Bronchial epithelial cell (primary cell): ENCODE results near the gene POGK. TPM values are rescaled to one million over a fixed set of nuclear protein-coding genes. Genes with fewer than 3 reads are reported as not detected.

Experiments used
- DNase-seq: peaks from one replicate; pipeline ENCODE4 v3.0.0-alpha.2; 2010; ENCODE audit warnings: low read depth
- FAIRE-seq: peaks from 2 replicates; lab custom pipeline; 2011; peaks lifted over from hg19 to GRCh38; lab: Jason Lieb, UNC
- H3K27me3 ChIP-seq: 2 replicates; pipeline ENCODE4 v1.5.1; 2011; ENCODE audit warnings: low read length; ENCODE audit not compliant: control insufficient read depth, insufficient read depth
- H3K36me3 ChIP-seq: 2 replicates; pipeline ENCODE4 v1.5.1; 2011; ENCODE audit warnings: low read length; ENCODE audit not compliant: control insufficient read depth, insufficient read depth
- H3K4me3 ChIP-seq: 2 replicates; pipeline ENCODE4 v1.5.1; 2011; ENCODE audit warnings: mild to moderate bottlenecking, low read depth, low read length, control low read depth
- total RNA-seq: library from RNA; depleted of rRNA; stranded (reverse); fragments of >200 nt; gene quantifications from 2 replicates; pipeline ENCODE4 v1.2.1, GENCODE V29; 2014
- TF ChIP-seq, protein P1 (sequence below): IDR thresholded peaks from 2 replicates; pipeline ENCODE4 v1.5.1; 2011; ENCODE audit warnings: mild to moderate bottlenecking, moderate library complexity, low read length, control low read depth, inconsistent platforms; ENCODE audit not compliant: insufficient read depth, severe bottlenecking

Gene POGK
- total RNA-seq, 1 donor from 2014 or later: 32.4 TPM

DNA sequence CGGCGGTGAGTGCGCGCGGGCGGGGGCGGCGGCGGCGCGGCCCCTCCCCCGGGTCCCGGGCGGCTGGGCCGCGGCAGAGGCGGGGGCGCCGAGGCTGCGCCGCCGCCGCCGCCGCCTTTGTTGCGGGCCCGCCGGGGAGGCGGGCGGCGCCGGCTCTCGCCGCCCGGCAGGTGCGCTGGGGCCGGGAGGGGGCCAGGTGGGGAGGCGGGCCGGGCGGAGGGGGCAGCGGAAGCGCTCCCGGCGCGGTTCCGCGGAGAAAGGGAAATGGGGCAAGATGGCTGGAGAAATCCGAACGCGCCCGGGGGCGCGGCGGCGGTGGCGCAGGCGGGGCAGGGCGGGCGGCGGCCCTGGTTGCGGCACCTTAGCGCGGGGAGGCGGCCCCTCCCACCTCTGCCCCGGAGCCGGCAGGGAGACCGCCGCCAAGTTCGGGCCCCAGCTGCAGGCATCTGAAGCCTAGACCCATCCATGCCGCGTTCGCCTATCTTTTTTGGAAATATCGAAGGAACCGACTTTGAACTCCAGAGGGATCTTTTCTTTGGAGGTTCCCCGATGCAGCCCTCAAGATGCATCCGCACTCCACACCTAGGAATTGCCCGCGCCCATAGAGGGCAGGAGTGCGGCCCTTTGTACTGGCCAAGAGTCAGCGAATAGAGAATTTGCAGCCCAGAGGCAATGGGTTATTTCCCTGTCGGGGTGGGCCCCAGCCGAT lies 479 bp downstream of the POGK start:
- TF ChIP-seq, protein P1, sequence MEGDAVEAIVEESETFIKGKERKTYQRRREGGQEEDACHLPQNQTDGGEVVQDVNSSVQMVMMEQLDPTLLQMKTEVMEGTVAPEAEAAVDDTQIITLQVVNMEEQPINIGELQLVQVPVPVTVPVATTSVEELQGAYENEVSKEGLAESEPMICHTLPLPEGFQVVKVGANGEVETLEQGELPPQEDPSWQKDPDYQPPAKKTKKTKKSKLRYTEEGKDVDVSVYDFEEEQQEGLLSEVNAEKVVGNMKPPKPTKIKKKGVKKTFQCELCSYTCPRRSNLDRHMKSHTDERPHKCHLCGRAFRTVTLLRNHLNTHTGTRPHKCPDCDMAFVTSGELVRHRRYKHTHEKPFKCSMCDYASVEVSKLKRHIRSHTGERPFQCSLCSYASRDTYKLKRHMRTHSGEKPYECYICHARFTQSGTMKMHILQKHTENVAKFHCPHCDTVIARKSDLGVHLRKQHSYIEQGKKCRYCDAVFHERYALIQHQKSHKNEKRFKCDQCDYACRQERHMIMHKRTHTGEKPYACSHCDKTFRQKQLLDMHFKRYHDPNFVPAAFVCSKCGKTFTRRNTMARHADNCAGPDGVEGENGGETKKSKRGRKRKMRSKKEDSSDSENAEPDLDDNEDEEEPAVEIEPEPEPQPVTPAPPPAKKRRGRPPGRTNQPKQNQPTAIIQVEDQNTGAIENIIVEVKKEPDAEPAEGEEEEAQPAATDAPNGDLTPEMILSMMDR: peak; percentile 20
- Histone ChIP-seq H3K27me3 (no peaks in the 10 kb centered on the region), H3K4me3 (peak overlapping the region; percentile 56), H3K36me3 (peaks cover 23% of the 10 kb centered on the region)
- FAIRE-seq (no peak), DNase-seq (peak; percentile 26)

DNA sequence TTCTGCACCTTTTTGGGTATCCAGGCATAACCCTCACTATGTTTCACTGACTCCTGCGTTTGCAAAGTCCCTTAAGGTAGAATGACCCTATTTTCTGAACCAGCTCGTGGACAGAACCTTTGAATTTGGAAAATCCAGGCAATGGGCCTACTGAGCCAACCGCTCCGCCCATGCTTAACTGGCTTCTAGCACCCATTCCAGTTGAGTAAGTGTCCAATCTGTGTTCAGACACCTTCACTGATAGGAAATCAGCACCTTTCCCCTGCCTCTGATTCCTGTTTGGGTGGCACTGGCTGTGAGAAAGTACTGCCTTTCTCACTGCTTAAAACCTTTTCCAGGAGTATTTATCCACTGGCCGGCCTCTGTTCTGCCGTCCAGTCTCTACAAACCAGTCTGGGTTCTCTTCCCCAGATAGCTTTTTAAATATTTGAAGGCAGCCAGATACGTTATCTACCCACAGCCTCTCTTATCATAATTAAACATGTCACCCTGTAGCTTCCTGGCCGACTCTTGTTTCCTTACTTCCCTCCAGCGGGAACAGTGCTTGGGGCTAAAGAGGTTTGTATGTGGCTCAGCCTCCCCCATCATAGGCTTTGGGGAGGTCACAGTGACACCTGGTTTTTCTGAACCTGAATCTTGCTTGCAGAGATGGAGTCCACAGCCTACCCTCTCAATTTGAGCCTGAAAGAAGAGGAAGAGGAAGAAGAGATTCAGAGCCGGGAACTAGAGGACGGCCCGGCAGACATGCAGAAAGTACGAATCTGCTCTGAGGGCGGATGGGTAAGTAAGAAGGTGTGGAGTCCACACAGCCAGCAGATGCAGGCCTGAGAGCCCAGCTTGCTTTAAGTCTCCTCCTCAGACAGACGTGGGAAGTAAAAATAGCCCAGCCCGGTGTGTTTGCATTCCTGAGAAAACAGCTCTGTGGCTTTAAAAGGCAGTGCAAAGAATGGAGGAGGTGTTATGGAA lies 1.3 kb downstream of the POGK start:
- no peaks in the 10 kb centered on the region for H3K27me3 ChIP-seq
- H3K4me3 ChIP-seq: peak overlapping the region; percentile 56
- FAIRE-seq (no peak), DNase-seq (peak; percentile 40)
- TF ChIP-seq, protein P1: no peak
- H3K36me3 ChIP-seq: peaks cover 25% of the 10 kb centered on the region

GRCh38 chr1:166843322-166843721 lies 4.0 kb downstream of the POGK start:
- DNase-seq (no peak), FAIRE-seq (no peak)
- Histone ChIP-seq H3K4me3 (no peak overlapping the region), H3K27me3 (no peaks in the 10 kb centered on the region), H3K36me3 (peaks cover 34% of the 10 kb centered on the region)
- TF ChIP-seq, protein P1: no peak

GRCh38 chr1:166843769-166844596 lies 4.7 kb downstream of the POGK start:
- Histone ChIP-seq H3K27me3 (no peaks in the 10 kb centered on the region), H3K4me3 (no peak overlapping the region), H3K36me3 (peaks cover 36% of the 10 kb centered on the region)
- DNase-seq (no peak), FAIRE-seq (no peak)
- TF ChIP-seq, protein P1: no peak

DNA sequence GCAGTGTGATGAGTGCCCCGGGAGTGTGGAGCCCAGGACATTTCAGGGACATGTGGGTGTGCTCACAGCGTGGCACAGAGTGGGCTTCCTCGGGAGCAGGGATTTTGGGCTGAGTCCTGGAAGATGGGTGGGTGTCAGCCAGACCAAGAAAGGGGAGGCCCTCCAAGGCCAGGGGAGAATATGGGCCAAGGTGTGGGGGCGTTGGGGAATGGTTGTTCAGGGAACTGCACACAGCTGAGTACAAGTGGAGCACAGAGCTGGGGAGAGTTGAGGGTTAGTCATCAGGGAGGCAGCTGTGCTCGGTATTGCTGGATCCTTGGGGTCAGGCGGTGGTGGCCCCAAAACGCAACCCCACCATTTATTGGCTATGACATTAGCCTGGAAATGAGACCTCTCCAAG lies 5.5 kb downstream of the POGK start:
- Histone ChIP-seq H3K27me3 (no peaks in the 10 kb centered on the region), H3K4me3 (no peak overlapping the region), H3K36me3 (peaks cover 45% of the 10 kb centered on the region)
- no peak for FAIRE-seq
- TF ChIP-seq, protein P1: no peak
- no peak for DNase-seq
